A549 (cell line): Measurements from ENCODE around the gene APP. TPM values are rescaled to one million over a fixed set of nuclear protein-coding genes. Genes with fewer than 3 reads are reported as not detected.
"Not testable (repeated sequence)": the region's sequence is repeated elsewhere in the genome, so short reads cannot be mapped to it uniquely, and the experiment has no call there.

ENCODE experiments used
- ATAC-seq, 2 experiments: fragments of 200-7000 bp in 1 of 2; fragments of >200 bp in 1 of 2; cut with Nextera tagmentation in 1 of 2; cut with Tn5 transposase in 1 of 2; 3 replicates each; pipeline versions ENCODE4 v1.8.0 to v1.9.1; 2018 to 2020; ENCODE audit warnings: mild to moderate bottlenecking in 1 of 2, moderate library complexity in 1 of 2
- CTCF ChIA-PET: fragments of 300-600 bp; sonication (Branson Sonifier 250); formaldehyde crosslinking; extraction: SDS; loops from one replicate; lab custom pipeline; 2021; ENCODE audit warnings: antibody characterized with exemption, inconsistent platforms; lab: Yijun Ruan, JAX
- POLR2A ChIA-PET: fragments of 350-600 bp; formaldehyde crosslinking; extraction: SDS; loops from one replicate; lab custom pipeline; 2021; ENCODE audit warnings: antibody characterized with exemption, inconsistent platforms; lab: Yijun Ruan, JAX
- DNase-seq, 2 experiments: peaks; one replicate each; pipeline versions ENCODE4 v3.0.0 to v3.0.0-alpha.2; 2011 to 2016; ENCODE audit warnings: low read depth in 1 of 2, low spot score in 1 of 2
- FAIRE-seq: peaks from 2 replicates; lab custom pipeline; 2011; peaks lifted over from hg19 to GRCh38; lab: Jason Lieb, UNC
- H3K27ac ChIP-seq, 2 experiments: fragments of >200 bp; sonication (Bioruptor Twin); formaldehyde crosslinking; 3 replicates each; pipeline ENCODE4 v1.5.1; 2016 to 2017
- H3K4me1 ChIP-seq: fragments of >200 bp; sonication (Bioruptor Twin); formaldehyde crosslinking; 3 replicates; pipeline ENCODE4 v1.6.1; 2016
- H3K4me2 ChIP-seq: fragments of >200 bp; sonication (Bioruptor Twin); formaldehyde crosslinking; 3 replicates; pipeline ENCODE4 v1.6.1; 2016
- H3K4me3 ChIP-seq: fragments of >200 bp; sonication (Bioruptor Twin); formaldehyde crosslinking; 3 replicates; pipeline ENCODE4 v1.5.1; 2016
- H3K9me3 ChIP-seq: fragments of >200 bp; sonication (Bioruptor Twin); formaldehyde crosslinking; 3 replicates; pipeline ENCODE4 v1.6.1; 2016
- BHLHE40 ChIP-seq: IDR thresholded peaks from 2 replicates; pipeline ENCODE4 v1.6.1; 2012; ENCODE audit warnings: low read depth, low read length, inconsistent platforms
- CBX8 ChIP-seq: fragments of 200-600 bp; sonication (generic); IDR thresholded peaks from 2 replicates; pipeline ENCODE4 v1.6.1; 2016
- CEBPB ChIP-seq, 2 experiments: fragments of >200 bp in 1 of 2; sonication (Bioruptor Twin) in 1 of 2; formaldehyde crosslinking in 1 of 2; IDR thresholded peaks; 2 replicates each; pipeline ENCODE4 v1.6.1; 2012 to 2016
- CHD2 ChIP-seq: fragments of 150-350 bp; IDR thresholded peaks from 2 replicates; pipeline ENCODE4 v1.6.1; 2014; ENCODE audit warnings: low read length; ENCODE audit not compliant: partially characterized antibody
- FOSL2 ChIP-seq, 2 experiments: fragments of 450-650 bp in 1 of 2; fragments of >200 bp in 1 of 2; sonication (Bioruptor Twin) in 1 of 2; formaldehyde crosslinking; IDR thresholded peaks; 2 replicates each; pipeline versions ENCODE4 v1.5.0 to v1.6.1; 2016 to 2020; ENCODE audit warnings: mild to moderate bottlenecking in 1 of 2, moderate library complexity in 1 of 2
- HES2 ChIP-seq: fragments of >200 bp; sonication (Bioruptor Twin); formaldehyde crosslinking; IDR thresholded peaks from 2 replicates; pipeline ENCODE4 v1.6.1; 2016
- HMGXB4 ChIP-seq: fragments of 250-450 bp; sonication (Bioruptor Pico); IDR thresholded peaks from 2 replicates; pipeline ENCODE4 v1.5.0; 2021; ENCODE audit warnings: mild to moderate bottlenecking, moderate library complexity, borderline replicate concordance
- HOXA7 ChIP-seq: fragments of 250-450 bp; sonication (Bioruptor Pico); IDR thresholded peaks from 2 replicates; pipeline ENCODE4 v1.5.0; 2020; ENCODE audit warnings: mild to moderate bottlenecking, moderate library complexity
- HOXB5 ChIP-seq: fragments of 250-450 bp; sonication (Bioruptor Pico); IDR thresholded peaks from 2 replicates; pipeline ENCODE4 v1.5.0; 2020; ENCODE audit warnings: mild to moderate bottlenecking, moderate library complexity
- JUN ChIP-seq, 2 experiments: fragments of >200 bp; sonication (Bioruptor Twin); formaldehyde crosslinking; IDR thresholded peaks; 2 replicates in 1 of 2; 3 replicates in 1 of 2; pipeline ENCODE4 v1.6.1; 2016 to 2017
- JUNB ChIP-seq: fragments of >200 bp; sonication (Bioruptor Twin); formaldehyde crosslinking; IDR thresholded peaks from 2 replicates; pipeline ENCODE4 v1.6.1; 2016
- KDM5A ChIP-seq: fragments of 200-600 bp; sonication (generic); IDR thresholded peaks from 2 replicates; pipeline ENCODE4 v1.6.1; 2016; ENCODE audit warnings: antibody characterized with exemption, mild to moderate bottlenecking
- MAFK ChIP-seq: fragments of 450-650 bp; IDR thresholded peaks from 2 replicates; pipeline ENCODE4 v1.6.1; 2014; ENCODE audit not compliant: partially characterized antibody
- MAZ ChIP-seq: fragments of 150-350 bp; IDR thresholded peaks from 2 replicates; pipeline ENCODE4 v1.6.1; 2014; ENCODE audit warnings: antibody characterized with exemption, low read depth, low read length, borderline replicate concordance
- MYC ChIP-seq: IDR thresholded peaks from 2 replicates; pipeline ENCODE4 v1.6.1; 2012; ENCODE audit warnings: mild to moderate bottlenecking, inconsistent platforms, low read length, improper control_type of control experiment, borderline replicate concordance
- POLR2A ChIP-seq: IDR thresholded peaks from 2 replicates; pipeline ENCODE4 v1.6.1; 2012; ENCODE audit warnings: mild to moderate bottlenecking, low read length
- POLR2AphosphoS2 ChIP-seq: conservative IDR thresholded peaks from 2 replicates; pipeline ENCODE4 v1.6.1; 2012; ENCODE audit warnings: low read length, improper control_type of control experiment, inconsistent platforms
- RAD21 ChIP-seq, 2 experiments: fragments of >200 bp in 1 of 2; sonication (Bioruptor Twin) in 1 of 2; formaldehyde crosslinking in 1 of 2; IDR thresholded peaks in 1 of 2; conservative IDR thresholded peaks in 1 of 2; 2 replicates in 1 of 2; 3 replicates in 1 of 2; pipeline ENCODE4 v1.6.1; 2012 to 2018; ENCODE audit warnings: inconsistent platforms in 1 of 2
- RARB ChIP-seq: fragments of 250-450 bp; sonication (Bioruptor Pico); IDR thresholded peaks from 2 replicates; pipeline ENCODE4 v1.8.0; 2021; ENCODE audit warnings: mild to moderate bottlenecking, moderate library complexity
- RCOR1 ChIP-seq: fragments of 150-350 bp; IDR thresholded peaks from 2 replicates; pipeline ENCODE4 v1.6.1; 2014; ENCODE audit warnings: antibody characterized with exemption, low read length, low read depth
- SMC3 ChIP-seq: fragments of >200 bp; sonication (Bioruptor Twin); formaldehyde crosslinking; IDR thresholded peaks from 3 replicates; pipeline ENCODE4 v1.6.1; 2018; ENCODE audit warnings: inconsistent platforms
- TP53 ChIP-seq: fragments of 250-450 bp; sonication (Bioruptor Pico); IDR thresholded peaks from 2 replicates; pipeline ENCODE4 v1.5.0; 2021; ENCODE audit warnings: mild to moderate bottlenecking, moderate library complexity
- USF2 ChIP-seq: fragments of 450-650 bp; IDR thresholded peaks from 2 replicates; pipeline ENCODE4 v1.6.1; 2014; ENCODE audit warnings: antibody characterized with exemption
- ZC3H11A ChIP-seq: fragments of 450-650 bp; IDR thresholded peaks from 2 replicates; pipeline ENCODE4 v1.6.1; 2014; ENCODE audit warnings: antibody characterized with exemption, mild to moderate bottlenecking
- ZFP36 ChIP-seq: fragments of 450-650 bp; IDR thresholded peaks from 2 replicates; pipeline ENCODE4 v1.6.1; 2014; ENCODE audit warnings: borderline replicate concordance; ENCODE audit not compliant: partially characterized antibody
- WGBS: methylation state at CpG from one replicate; pipeline ENCODE4 v1.1.6; 2017; ENCODE audit errors: missing lambda C conversion rate; 5-methylcytosine and 5-hydroxymethylcytosine counted together
- polyA plus RNA-seq, 4 experiments: library from polyadenylated mRNA; depleted of rRNA in 3 of 4; stranded (reverse); fragments of >200 nt; fragmentation: RNase III in 1 of 4; extraction: RNeasy Plus Mini Kit Qiagen cat#74134 plus additional on column Dnase treatment in 1 of 4; gene quantifications; 2 replicates in 3 of 4; 3 replicates in 1 of 4; pipeline ENCODE4 v1.2.3, GENCODE V29; 2011 to 2017

APP gene
- polyA plus RNA-seq, 2 of the 4 experiments (the other 2 are of a cell fraction) = 540 to 565 TPM

GRCh38 chr21:26082549-26082948, 88.0 kb downstream of the APP start:
- no peak for TF ChIP-seq CBX8
- no peak for TF ChIP-seq RARB (CRISPR knock-in tag)
- TF ChIP-seq CHD2 = no peak
- TF ChIP-seq JUN (IDR thresholded peaks at IDR 0.05) = no peak
- no peak for TF ChIP-seq TP53 (CRISPR knock-in tag)
- no peak for TF ChIP-seq HMGXB4 (CRISPR knock-in tag)
- TF ChIP-seq MYC = no peak
- TF ChIP-seq HES2 = no peak
- no peak for TF ChIP-seq JUNB
- TF ChIP-seq POLR2AphosphoS2 = no peak
- no peak overlapping the region for H3K4me2 ChIP-seq
- H3K9me3 ChIP-seq = no peaks in the 10 kb centered on the region
- FAIRE-seq (no peak), ATAC-seq (no peak), DNase-seq (no peak)
- no peak overlapping the region for H3K4me3 ChIP-seq
- ChIA-PET CTCF (interaction anchor here (0.9 kb wide), 1 partner anchor 88 kb away, joined by 3 read pairs; the partner anchor contains the start of gene APP), POLR2A (no interaction called here)
- H3K27ac ChIP-seq = no peak overlapping the region
- H3K4me1 ChIP-seq = peaks cover 7% of the 10 kb centered on the region; the same call in 1 of the 3 replicates
- 94% methylated on average over 2 of the region's 2 CpGs for WGBS

GRCh38 chr21:26081175-26081760, 89.3 kb downstream of the APP start:
- H3K4me1 ChIP-seq, ATAC-seq, DNase-seq, CTCF ChIA-PET, H3K4me3 ChIP-seq, H3K9me3 ChIP-seq, H3K4me2 ChIP-seq, POLR2A ChIA-PET, H3K27ac ChIP-seq, FAIRE-seq: not testable (repeated sequence)
- WGBS = 85% methylated on average over 7 of the region's 7 CpGs

- no peak for FAIRE-seq
- no peak overlapping the region for H3K27ac ChIP-seq
- ATAC-seq = no peak
- no peaks in the 10 kb centered on the region for H3K9me3 ChIP-seq
- DNase-seq = no peak
- 96% methylated on average over 6 of the region's 6 CpGs for WGBS
- POLR2A ChIA-PET = no interaction called here
- peaks cover 7% of the 10 kb centered on the region; the same call in 1 of the 3 replicates for H3K4me1 ChIP-seq
- H3K4me3 ChIP-seq = no peak overlapping the region
- TF ChIP-seq BHLHE40 = no peak
- no peak for TF ChIP-seq JUNB
- no peak for TF ChIP-seq MAFK
- no peak for TF ChIP-seq HOXA7 (CRISPR knock-in tag)
- TF ChIP-seq ZFP36 = no peak
- TF ChIP-seq RAD21 (conservative IDR thresholded peaks at IDR 0.05 in 1 of 2, IDR thresholded peaks at IDR 0.05 in 1 of 2) = no peak
- no peak for TF ChIP-seq RARB (CRISPR knock-in tag)
- no peak for TF ChIP-seq POLR2A
- no peak for TF ChIP-seq ZC3H11A
- H3K4me2 ChIP-seq = no peak overlapping the region
- CTCF ChIA-PET = no interaction called here
These were observed 90.4 kb downstream of the APP start for GRCh38 chr21:26080211-26080610.

- peaks cover 7% of the 10 kb centered on the region; the same call in 1 of the 3 replicates for H3K4me1 ChIP-seq
- H3K9me3 ChIP-seq = no peaks in the 10 kb centered on the region
- DNase-seq = no peak
- ATAC-seq = no peak
- WGBS = 92% methylated on average over 4 of the region's 4 CpGs
- no peak for FAIRE-seq
- ChIA-PET POLR2A (no interaction called here), CTCF (no interaction called here)
- H3K4me3 ChIP-seq = no peak overlapping the region
- H3K27ac ChIP-seq = no peak overlapping the region
- TF ChIP-seq FOSL2 (IDR thresholded peaks at IDR 0.05) (no peak), FOSL2 (CRISPR knock-in tag; IDR thresholded peaks at IDR 0.05) (no peak), RAD21 (conservative IDR thresholded peaks at IDR 0.05 in 1 of 2, IDR thresholded peaks at IDR 0.05 in 1 of 2) (no peak), MAZ (no peak), MAFK (no peak), KDM5A (no peak), POLR2AphosphoS2 (no peak), TP53 (CRISPR knock-in tag) (no peak), SMC3 (no peak), CEBPB (IDR thresholded peaks at IDR 0.05) (no peak), RCOR1 (no peak), USF2 (no peak), HOXB5 (CRISPR knock-in tag) (no peak), HOXA7 (CRISPR knock-in tag) (no peak)
- H3K4me2 ChIP-seq = no peak overlapping the region
These were observed 91.2 kb downstream of the APP start for GRCh38 chr21:26079366-26079765.
